ENCODE results near the gene NCOA7.

The NCOA7 gene

DNA sequence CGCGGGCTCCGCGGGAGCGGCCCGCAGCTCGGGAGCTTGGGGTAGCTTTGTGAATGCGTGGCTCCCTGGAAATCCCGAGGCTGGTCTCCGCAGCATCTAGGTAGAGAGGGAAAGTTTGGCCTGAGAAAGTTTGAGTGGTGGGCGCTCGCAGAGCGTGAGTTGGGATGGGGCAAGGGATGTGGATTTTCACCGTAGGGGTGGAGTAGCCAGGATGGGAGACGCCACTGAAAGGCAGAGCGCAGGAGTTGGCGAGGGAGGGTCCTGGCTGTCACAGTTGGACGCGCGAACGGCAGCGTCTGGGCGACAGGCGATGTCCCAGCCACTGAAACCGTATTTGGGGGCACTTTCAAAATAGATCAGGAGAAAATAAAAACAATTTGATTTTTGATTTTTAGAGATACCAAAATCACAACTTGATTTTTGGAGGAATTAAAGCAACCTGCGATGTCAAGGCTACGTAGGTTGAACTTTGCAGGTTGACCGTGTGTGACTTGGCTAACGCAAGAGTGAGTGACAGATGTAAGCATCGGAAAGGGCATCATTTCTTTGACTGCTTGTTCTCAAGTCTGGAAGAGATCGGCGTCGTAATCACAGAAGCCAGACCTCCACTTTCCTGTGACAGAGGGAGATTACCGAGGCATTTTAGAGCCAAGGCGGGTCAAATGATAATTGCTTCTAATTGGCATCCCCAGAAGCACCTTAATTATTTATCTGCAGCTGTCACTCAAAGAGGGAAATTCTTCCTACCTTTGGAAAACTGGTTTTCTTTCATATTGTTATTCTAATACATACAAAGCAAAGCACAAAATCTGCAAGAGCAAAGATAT is 40.7 kb upstream of the NCOA7 start:
- TF ChIP-seq POLR2A (IDR thresholded peaks at IDR 0.05; ENCODE audit: low read depth, low read length), result no peak
- DNase-seq (ENCODE audit: insufficient read length, low spot score) (no peak), FAIRE-seq (no peak)

- TF ChIP-seq POLR2A (IDR thresholded peaks at IDR 0.05; ENCODE audit: low read depth, low read length), result no peak
- FAIRE-seq (no peak), DNase-seq (ENCODE audit: insufficient read length, low spot score) (no peak)
Observed at GRCh38 chr6:125750692-125751333, 39.9 kb upstream of the NCOA7 start.

DNA sequence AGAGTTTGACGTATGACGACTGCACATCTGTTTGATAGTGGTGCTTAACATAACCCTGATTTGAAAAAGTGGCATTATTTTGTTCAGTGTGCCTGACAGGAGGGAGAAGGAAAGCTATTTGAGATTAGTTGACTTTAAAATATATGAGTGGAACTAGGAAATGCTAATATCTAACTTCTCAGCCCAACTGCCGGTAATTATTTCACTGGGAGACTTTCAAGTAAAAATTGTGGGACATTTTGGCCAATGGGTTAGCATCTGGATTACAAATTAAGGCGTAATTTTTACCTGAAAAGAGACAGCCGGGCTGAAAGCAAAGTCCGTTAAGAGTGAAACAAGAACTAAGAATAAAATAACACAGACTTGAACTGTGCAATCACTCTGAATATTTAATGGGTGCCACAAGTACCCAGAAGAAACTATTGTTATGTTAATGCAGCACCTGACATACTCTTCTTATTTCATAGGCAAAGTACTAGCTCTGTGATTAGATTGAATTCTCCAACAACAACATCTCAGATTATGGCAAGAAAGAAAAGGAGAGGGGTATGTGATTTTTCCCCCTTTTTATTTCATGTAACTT is 39.3 kb upstream of the NCOA7 start:
- DNase-seq (ENCODE audit: insufficient read length, low spot score), result no peak
- no peak for FAIRE-seq
- no peak for TF ChIP-seq POLR2A (IDR thresholded peaks at IDR 0.05; ENCODE audit: low read depth, low read length)

- no peak for DNase-seq (ENCODE audit: insufficient read length, low spot score)
- no peak for TF ChIP-seq POLR2A (IDR thresholded peaks at IDR 0.05; ENCODE audit: low read depth, low read length)
- no peak for FAIRE-seq
Observed at GRCh38 chr6:125752773-125753172, 38.0 kb upstream of the NCOA7 start.

GRCh38 chr6:125753218-125753936 is 37.4 kb upstream of the NCOA7 start:
- no peak for DNase-seq (ENCODE audit: insufficient read length, low spot score)
- TF ChIP-seq POLR2A (IDR thresholded peaks at IDR 0.05; ENCODE audit: low read depth, low read length), result no peak
- no peak for FAIRE-seq

- FAIRE-seq (no peak), DNase-seq (ENCODE audit: insufficient read length, low spot score) (no peak)
Observed at GRCh38 chr6:125753937-125754259, 36.9 kb upstream of the NCOA7 start.

GRCh38 chr6:125754566-125754965 is 36.2 kb upstream of the NCOA7 start:
- TF ChIP-seq POLR2A (IDR thresholded peaks at IDR 0.05; ENCODE audit: low read depth, low read length), result no peak
- FAIRE-seq, result no peak
- DNase-seq (ENCODE audit: insufficient read length, low spot score), result no peak

More at GRCh38 chr6:125753937-125754259, 36.9 kb upstream of the NCOA7 start:
- no peak for TF ChIP-seq POLR2A (IDR thresholded peaks at IDR 0.05; ENCODE audit: low read depth, low read length)

DNA sequence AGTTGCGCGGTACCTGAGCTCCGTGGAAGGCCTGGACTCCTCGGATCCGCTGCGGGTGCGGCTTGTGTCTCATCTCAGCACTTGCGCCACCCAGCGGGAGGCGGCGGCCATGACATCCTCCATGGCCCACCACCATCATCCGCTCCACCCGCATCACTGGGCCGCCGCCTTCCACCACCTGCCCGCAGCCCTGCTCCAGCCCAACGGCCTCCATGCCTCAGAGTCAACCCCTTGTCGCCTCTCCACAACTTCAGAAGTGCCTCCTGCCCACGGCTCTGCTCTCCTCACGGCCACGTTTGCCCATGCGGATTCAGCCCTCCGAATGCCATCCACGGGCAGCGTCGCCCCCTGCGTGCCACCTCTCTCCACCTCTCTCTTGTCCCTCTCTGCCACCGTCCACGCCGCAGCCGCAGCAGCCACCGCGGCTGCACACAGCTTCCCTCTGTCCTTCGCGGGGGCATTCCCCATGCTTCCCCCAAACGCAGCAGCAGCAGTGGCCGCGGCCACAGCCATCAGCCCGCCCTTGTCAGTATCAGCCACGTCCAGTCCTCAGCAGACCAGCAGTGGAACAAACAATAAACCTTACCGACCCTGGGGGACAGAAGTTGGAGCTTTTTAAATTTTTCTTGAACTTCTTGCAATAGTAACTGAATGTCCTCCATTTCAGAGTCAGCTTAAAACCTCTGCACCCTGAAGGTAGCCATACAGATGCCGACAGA is 31.4 kb upstream of the NCOA7 start:
- FAIRE-seq (no peak), DNase-seq (ENCODE audit: insufficient read length, low spot score) (no peak)
- TF ChIP-seq POLR2A (IDR thresholded peaks at IDR 0.05; ENCODE audit: low read depth, low read length), result no peak

- TF ChIP-seq POLR2A (IDR thresholded peaks at IDR 0.05; ENCODE audit: low read depth, low read length), result no peak
- DNase-seq (ENCODE audit: insufficient read length, low spot score) (no peak), FAIRE-seq (no peak)
Observed at GRCh38 chr6:125759959-125760457, 30.8 kb upstream of the NCOA7 start.

DNA sequence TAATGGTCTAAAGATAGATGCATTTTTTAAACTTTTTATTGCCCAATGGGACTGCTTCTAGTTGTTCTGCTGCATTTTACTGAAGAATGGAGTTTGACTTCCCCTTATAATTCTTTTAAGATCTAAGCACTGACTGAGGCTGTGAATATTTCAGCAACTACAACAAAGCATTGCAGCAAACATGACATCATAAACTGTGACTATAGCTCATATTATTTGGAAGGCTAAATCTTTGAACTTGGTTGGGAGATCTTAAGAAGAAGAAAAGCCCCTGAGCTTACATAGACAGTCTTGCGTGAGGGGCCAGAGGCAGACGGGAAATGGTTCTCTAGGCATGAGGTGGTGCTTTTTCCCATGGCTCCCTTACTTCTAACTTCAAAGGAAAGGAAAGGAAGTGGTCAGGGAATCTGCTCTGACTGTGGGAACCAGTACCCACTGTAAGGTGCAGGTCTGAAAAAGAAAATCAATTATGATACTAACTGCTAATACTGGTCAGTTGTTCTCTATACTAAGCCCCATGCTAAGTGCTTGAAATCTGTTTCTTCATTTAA is 26.6 kb upstream of the NCOA7 start:
- no peak for TF ChIP-seq POLR2A (IDR thresholded peaks at IDR 0.05; ENCODE audit: low read depth, low read length)
- DNase-seq (ENCODE audit: insufficient read length, low spot score) (no peak), FAIRE-seq (no peak)

GRCh38 chr6:125765944-125766343 is 24.8 kb upstream of the NCOA7 start:
- DNase-seq (ENCODE audit: insufficient read length, low spot score) (no peak), FAIRE-seq (no peak)
- TF ChIP-seq POLR2A (IDR thresholded peaks at IDR 0.05; ENCODE audit: low read depth, low read length), result no peak

GRCh38 chr6:125766641-125767040 is 24.1 kb upstream of the NCOA7 start:
- DNase-seq (ENCODE audit: insufficient read length, low spot score) (no peak), FAIRE-seq (no peak)
- no peak for TF ChIP-seq POLR2A (IDR thresholded peaks at IDR 0.05; ENCODE audit: low read depth, low read length)

- no peak for TF ChIP-seq POLR2A (IDR thresholded peaks at IDR 0.05; ENCODE audit: low read depth, low read length)
- no peak for FAIRE-seq
Observed at GRCh38 chr6:125769147-125769783, 21.5 kb upstream of the NCOA7 start.

More at GRCh38 chr6:125769147-125769783, 21.5 kb upstream of the NCOA7 start:
- no peak for DNase-seq (ENCODE audit: insufficient read length, low spot score)
